K562 (cell line): Measurements from ENCODE around the gene SLC25A21. TPM values are rescaled to one million over a fixed set of nuclear protein-coding genes. Genes with fewer than 3 reads are reported as not detected.

Experiments
- ATAC-seq: fragments of 200-7000 bp; cut with Tn5 transposase; 3 replicates; pipeline ENCODE4 v1.9.1; 2020; ENCODE audit warnings: moderate library complexity
- BruUV-seq: library from RNA; stranded (reverse); fragments of 400-500 nt; replicated peaks from 2 replicates; lab custom pipeline; 2021; lab: Mats Ljungman, UMichigan
- CTCF ChIA-PET: fragments of 300-600 bp; formaldehyde crosslinking; extraction: SDS; loops from one replicate; lab custom pipeline; 2021; ENCODE audit warnings: low intra/inter-chr PET ratio; lab: Yijun Ruan, JAX
- POLR2A ChIA-PET: fragments of 300-600, 350-650 bp; sonication (Branson Sonifier 250); formaldehyde crosslinking; extraction: SDS; loops from one replicate; lab custom pipeline; 2021; ENCODE audit warnings: antibody characterized with exemption, inconsistent platforms; lab: Yijun Ruan, JAX
- DNase-seq, 4 experiments: peaks; one replicate each; pipeline versions ENCODE4 v3.0.0 to v3.0.0-alpha.2; 2011 to 2018; ENCODE audit warnings: low spot score in 3 of 4, mixed read lengths in 3 of 4; ENCODE audit errors: extremely low read depth in 1 of 4
- FAIRE-seq: peaks from 2 replicates; lab custom pipeline; 2011; peaks lifted over from hg19 to GRCh38; lab: Jason Lieb, UNC
- H2AFZ ChIP-seq: 2 replicates; pipeline ENCODE4 v1.6.0; 2011; ENCODE audit warnings: low read depth, low read length, control low read depth, inconsistent platforms
- H3K27ac ChIP-seq: fragments of 200-600 bp; 3 replicates; pipeline ENCODE4 v1.8.0; 2011; ENCODE audit warnings: low read depth, mild to moderate bottlenecking, control low read depth, inconsistent platforms, low read length, moderate library complexity, mixed read lengths; ENCODE audit errors: extremely low read depth
- H3K27me3 ChIP-seq, 2 experiments: fragments of 300-600 bp in 1 of 2; 2 replicates in 1 of 2; 3 replicates in 1 of 2; pipeline versions ENCODE4 v1.6.0 to v1.8.0; 2011; ENCODE audit warnings: inconsistent platforms in 2 of 2, low read length in 2 of 2, mild to moderate bottlenecking in 1 of 2, mixed read lengths in 1 of 2, moderate library complexity in 1 of 2; ENCODE audit not compliant: control insufficient read depth in 2 of 2, insufficient read depth in 2 of 2
- H3K36me3 ChIP-seq: fragments of 300-600 bp; 3 replicates; pipeline ENCODE4 v1.8.0; 2011; ENCODE audit warnings: mild to moderate bottlenecking, low read length, inconsistent platforms; ENCODE audit not compliant: control insufficient read depth, insufficient read depth
- H3K4me1 ChIP-seq, 2 experiments: fragments of 200-600 bp in 1 of 2; replicated peaks in 1 of 2; 2 replicates in 1 of 2; 3 replicates in 1 of 2; pipeline versions ENCODE4 v1.5.1 to v1.8.0; 2011; ENCODE audit warnings: inconsistent platforms in 2 of 2, low read length in 2 of 2, mild to moderate bottlenecking in 1 of 2, mixed read lengths in 1 of 2, moderate library complexity in 1 of 2; ENCODE audit not compliant: control insufficient read depth in 2 of 2, insufficient read depth in 2 of 2
- H3K4me2 ChIP-seq: 2 replicates; pipeline ENCODE4 v1.6.1; 2011; ENCODE audit warnings: low read length, control low read depth, inconsistent platforms, mixed read lengths; ENCODE audit not compliant: insufficient read depth
- H3K4me3 ChIP-seq: fragments of 200-600 bp; sonication (generic), shearing (Covaris generic); 2 replicates; pipeline ENCODE4 v1.5.1; 2016; ENCODE audit warnings: control low read depth, inconsistent platforms
- H3K79me2 ChIP-seq: fragments of 200-600 bp; 3 replicates; pipeline ENCODE4 v1.8.0; 2011; ENCODE audit warnings: low read length, inconsistent platforms; ENCODE audit not compliant: control insufficient read depth, insufficient read depth
- H3K9ac ChIP-seq, 2 experiments: 2 replicates each; pipeline versions ENCODE4 v1.6.0 to v1.6.1; 2011; ENCODE audit warnings: low read depth in 2 of 2, low read length in 2 of 2, control low read depth in 1 of 2, inconsistent platforms in 1 of 2, mild to moderate bottlenecking in 1 of 2, mixed read lengths in 1 of 2; ENCODE audit not compliant: insufficient read depth in 1 of 2
- H3K9me1 ChIP-seq: one replicate; pipeline ENCODE4 v1.6.0; 2011; ENCODE audit warnings: inconsistent platforms, mild to moderate bottlenecking, low read length, moderate library complexity; ENCODE audit not compliant: control insufficient read depth, insufficient read depth
- H3K9me3 ChIP-seq: replicated peaks from 2 replicates; pipeline ENCODE4 v1.5.1; 2011; ENCODE audit warnings: low read depth, low read length, inconsistent platforms; ENCODE audit not compliant: control insufficient read depth, insufficient read depth
- H4K20me1 ChIP-seq: replicated peaks from 2 replicates; pipeline ENCODE4 v1.6.1; 2011; ENCODE audit warnings: low read length, inconsistent platforms, mixed read lengths; ENCODE audit not compliant: control insufficient read depth, insufficient read depth
- DLX4 ChIP-seq: fragments of 250-450 bp; sonication (Bioruptor Pico); IDR thresholded peaks from 2 replicates; pipeline ENCODE4 v1.6.1; 2021; ENCODE audit warnings: mild to moderate bottlenecking
- EHMT2 ChIP-seq: fragments of 450-650 bp; IDR thresholded peaks from 2 replicates; pipeline ENCODE4 v1.6.1; 2018; ENCODE audit warnings: antibody characterized with exemption
- KDM2B ChIP-seq: fragments of 250-450 bp; sonication (Bioruptor Pico); IDR thresholded peaks from 2 replicates; pipeline ENCODE4 v1.8.0; 2021; ENCODE audit warnings: mild to moderate bottlenecking, moderate library complexity
- MCM7 ChIP-seq, 2 experiments: fragments of 450-650 bp; IDR thresholded peaks; 2 replicates each; pipeline ENCODE4 v1.6.1; 2016 to 2018
- NCOA6 ChIP-seq: fragments of 450-650 bp; IDR thresholded peaks from 2 replicates; pipeline ENCODE4 v1.6.1; 2017; ENCODE audit warnings: mild to moderate bottlenecking
- TCF7 ChIP-seq: sonication (generic); IDR thresholded peaks from 2 replicates; pipeline ENCODE4 v1.6.1; 2016; ENCODE audit warnings: antibody characterized with exemption, borderline replicate concordance
- ZC3H11A ChIP-seq: IDR thresholded peaks from 2 replicates; pipeline ENCODE4 v1.6.1; 2012; ENCODE audit warnings: low read depth, low read length, improper control_type of control experiment
- ZNF589 ChIP-seq: fragments of 200-800 bp; sonication (Bioruptor generic); IDR thresholded peaks from 2 replicates; pipeline ENCODE4 v1.6.1; 2016; ENCODE audit warnings: low read depth, missing genetic modification characterization, missing compliant biosample characterization
- WGBS: fragments of 100-300 bp; shearing (Covaris generic); methylation state at CpG from one replicate; pipeline ENCODE4 v1.1.6; 2016; ENCODE audit warnings: low coverage, mixed read lengths; ENCODE audit not compliant: insufficient coverage; ENCODE audit errors: missing lambda C conversion rate; 5-methylcytosine and 5-hydroxymethylcytosine counted together
- in situ Hi-C: fragments of 300-500 bp; cut with MboI; formaldehyde crosslinking; loops from 4 replicates; pipeline ENCODE4 v1.15.0; 2018; ENCODE audit warnings: inconsistent platforms, mixed read lengths
- intact Hi-C: fragments of 100-400 bp; cut with micrococcal nuclease; formaldehyde crosslinking; loops from 2 replicates; pipeline ENCODE4 v1.14.2; 2022
- polyA plus RNA-seq, 8 experiments: library from polyadenylated mRNA; depleted of rRNA in 4 of 8; stranded (reverse) in 5 of 8; unstranded in 3 of 8; fragments of >200 nt; fragmentation: Nextera tagmentation in 2 of 8; fragmentation: Illumina TruSeq in 1 of 8; extraction: Ambion mirVana in 2 of 8; extraction: Trizol in 1 of 8; gene quantifications; 2 replicates each; pipeline versions ENCODE4 v1.2.1 to v1.2.3, GENCODE V29; 2011 to 2014; ENCODE audit warnings: inconsistent platforms in 1 of 8, missing spikeins in 1 of 8
- total RNA-seq, 7 experiments: library from RNA; depleted of rRNA in 6 of 7; stranded (reverse); fragments of >200 nt in 6 of 7; fragmentation: Illumina TruSeq in 2 of 7; extraction: Trizol in 2 of 7; gene quantifications; 2 replicates each; pipeline versions ENCODE4 v1.2.1 to v1.2.3, GENCODE V29; 2011 to 2021; ENCODE audit warnings: low replicate concordance in 1 of 7

Gene SLC25A21
- total and polyA plus RNA-seq, 9 of the 15 experiments (the other 6 are each of a cell fraction or from before 2014, with no cell fraction given) = 15.2 to 46.7 (median 28.7) TPM

- in situ Hi-C loops = no loop called here
- Histone ChIP-seq H3K9me1 (no peaks in the 10 kb centered on the region), H3K79me2 (0 out of 3 replicates have a peak, but pooled peaks cover 3% of the 10 kb centered on the region), H3K4me1 (peaks cover 0 to 3% of the 10 kb centered on the region in 2 experiments; a peak in 1 of 5 replicates), H3K27ac (no peak overlapping the region), H3K9me3 (no peaks in the 10 kb centered on the region), H3K27me3 (no peaks in the 10 kb centered on the region), H3K36me3 (no peaks in the 10 kb centered on the region), H3K4me3 (no peak overlapping the region), H2AFZ (no peak overlapping the region), H3K4me2 (no peak overlapping the region), H3K9ac (no peak overlapping the region), H4K20me1 (no peaks in the 10 kb centered on the region)
- no peak for TF ChIP-seq ZC3H11A
- TF ChIP-seq NCOA6 = no peak
- TF ChIP-seq ZNF589 (CRISPR knock-in tag) = no peak
- TF ChIP-seq EHMT2 = no peak
- no peak for TF ChIP-seq KDM2B (CRISPR knock-in tag)
- TF ChIP-seq DLX4 (CRISPR knock-in tag) = no peak
- TF ChIP-seq TCF7 = no peak
- TF ChIP-seq MCM7 (IDR thresholded peaks at IDR 0.05) = no peak
- intact Hi-C loops = loop anchor here (5.0 to 10.0 kb wide), 2 partner anchors 59 to 123 kb away; no protein-coding TSS in a partner anchor
- FAIRE-seq (no peak), ATAC-seq (no peak), DNase-seq (no peak)
- POLR2A ChIA-PET = no interaction called here
- no TSS peak for BruUV-seq
- CTCF ChIA-PET = no interaction called here
- 86% methylated on average over 1 of the region's 1 CpG for WGBS
Measured at GRCh38 chr14:37021390-37021789, 151.0 kb downstream of the SLC25A21 start.
